ENCODE measurements around the gene CCNYL1. TPM values are rescaled to one million over a fixed set of nuclear protein-coding genes. Genes with fewer than 3 reads are reported as not detected.

CCNYL1 gene
- polyA plus RNA-seq, 3 donors = 4.1 to 10.6 (median 4.6) TPM

DNA sequence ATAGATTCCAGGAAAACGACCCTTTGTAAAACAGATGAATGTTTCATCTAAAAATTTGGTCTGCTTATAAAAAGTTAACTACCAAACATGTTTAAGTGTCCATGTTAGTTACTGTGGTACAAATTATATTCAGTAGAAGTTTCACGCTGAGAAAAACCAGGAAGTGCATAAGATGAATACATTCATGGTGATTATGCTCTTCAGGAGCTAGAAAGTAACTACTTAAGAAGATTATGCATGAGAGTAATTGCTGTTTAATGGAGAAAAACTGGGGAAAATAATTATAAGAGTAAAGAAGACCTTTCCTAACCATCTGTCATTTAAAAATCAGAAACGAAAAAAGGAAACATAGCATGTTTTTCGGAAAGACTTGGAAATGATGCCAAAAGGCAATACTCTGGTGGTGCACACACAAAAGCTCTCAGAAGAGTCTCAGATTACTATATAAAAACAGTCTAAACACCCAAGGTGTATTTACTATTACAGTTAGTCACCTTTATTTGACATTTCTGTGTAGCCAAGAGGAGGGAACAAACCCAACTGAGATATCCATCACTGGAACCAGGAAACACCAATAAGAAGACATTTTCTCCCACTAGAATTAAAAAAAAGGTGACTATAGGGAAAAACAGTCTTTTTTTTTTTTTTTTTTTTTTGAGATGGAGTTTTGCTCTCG is 47.4 kb upstream of the CCNYL1 start:
- no peaks in the 10 kb centered on the region for H3K36me3 Mint-ChIP-seq
- peak overlapping the region in 2 of 7 donors; percentile 14 to 54 for H3K27ac Mint-ChIP-seq
- Histone ChIP-seq H3K36me3 (replicated peaks in 1 of 2; ENCODE audit: control insufficient read depth in 1 of 2, insufficient read depth in 2 of 2, low read length in 2 of 2) (no peaks in the 10 kb centered on the region), H3K4me2 (replicated peaks; ENCODE audit: extremely low read depth, low read length, poor library complexity, severe bottlenecking) (no peak overlapping the region), H3K27ac (ENCODE audit: low read depth in 1 of 2, low read length in 2 of 2) (no peak overlapping the region), H3K9ac (ENCODE audit: insufficient read depth, low read length, poor library complexity, severe bottlenecking) (no peak overlapping the region), H4K20me1 (ENCODE audit: insufficient read depth, low read length) (no peaks in the 10 kb centered on the region), H2AFZ (ENCODE audit: insufficient read depth, low read depth, low read length, poor library complexity, severe bottlenecking) (no peak overlapping the region), H3K4me1 (ENCODE audit: control insufficient read depth in 1 of 2, insufficient read depth in 2 of 2, low read length in 2 of 2) (peaks cover 11% of the 10 kb centered on the region in 2 donors), H3K79me2 (ENCODE audit: insufficient read depth, low read length) (no peaks in the 10 kb centered on the region), H3K9me3 (replicated peaks in 1 of 2; ENCODE audit: control insufficient read depth in 1 of 2, insufficient read depth in 1 of 2, low read length in 2 of 2) (no peaks in the 10 kb centered on the region), H3K4me3 (replicated peaks in 1 of 3; ENCODE audit: low read depth in 2 of 3, low read length in 3 of 3) (no peak overlapping the region), H3K27me3 (ENCODE audit: control insufficient read depth in 2 of 2, insufficient read depth in 2 of 2, low read length in 2 of 2) (no peaks in the 10 kb centered on the region)
- no peak overlapping the region for H3K4me3 Mint-ChIP-seq
- no CpG with 5 or more reads among the region's 5 CpGs for WGBS (ENCODE audit: insufficient coverage)
- peaks cover 0 to 2% (median 0%) of the 10 kb centered on the region in 7 donors for H3K9me3 Mint-ChIP-seq
- H3K27me3 Mint-ChIP-seq (ENCODE audit: low read depth in 3 of 3) = peaks cover 0 to 3% (median 0%) of the 10 kb centered on the region in 3 donors
- peaks cover 20% of the 10 kb centered on the region for H3K4me1 Mint-ChIP-seq
- no peak for DNase-seq
- TF ChIP-seq, protein P1, sequence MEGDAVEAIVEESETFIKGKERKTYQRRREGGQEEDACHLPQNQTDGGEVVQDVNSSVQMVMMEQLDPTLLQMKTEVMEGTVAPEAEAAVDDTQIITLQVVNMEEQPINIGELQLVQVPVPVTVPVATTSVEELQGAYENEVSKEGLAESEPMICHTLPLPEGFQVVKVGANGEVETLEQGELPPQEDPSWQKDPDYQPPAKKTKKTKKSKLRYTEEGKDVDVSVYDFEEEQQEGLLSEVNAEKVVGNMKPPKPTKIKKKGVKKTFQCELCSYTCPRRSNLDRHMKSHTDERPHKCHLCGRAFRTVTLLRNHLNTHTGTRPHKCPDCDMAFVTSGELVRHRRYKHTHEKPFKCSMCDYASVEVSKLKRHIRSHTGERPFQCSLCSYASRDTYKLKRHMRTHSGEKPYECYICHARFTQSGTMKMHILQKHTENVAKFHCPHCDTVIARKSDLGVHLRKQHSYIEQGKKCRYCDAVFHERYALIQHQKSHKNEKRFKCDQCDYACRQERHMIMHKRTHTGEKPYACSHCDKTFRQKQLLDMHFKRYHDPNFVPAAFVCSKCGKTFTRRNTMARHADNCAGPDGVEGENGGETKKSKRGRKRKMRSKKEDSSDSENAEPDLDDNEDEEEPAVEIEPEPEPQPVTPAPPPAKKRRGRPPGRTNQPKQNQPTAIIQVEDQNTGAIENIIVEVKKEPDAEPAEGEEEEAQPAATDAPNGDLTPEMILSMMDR (IDR thresholded peaks at IDR 0.05) = no peak
- intact Hi-C loops (cut with micrococcal nuclease) = loop anchor here in 1 of 2 donors (5.0 kb wide), 2 partner anchors 37 to 48 kb away; partner anchors contain the start of genes CCNYL1 and METTL21A

DNA sequence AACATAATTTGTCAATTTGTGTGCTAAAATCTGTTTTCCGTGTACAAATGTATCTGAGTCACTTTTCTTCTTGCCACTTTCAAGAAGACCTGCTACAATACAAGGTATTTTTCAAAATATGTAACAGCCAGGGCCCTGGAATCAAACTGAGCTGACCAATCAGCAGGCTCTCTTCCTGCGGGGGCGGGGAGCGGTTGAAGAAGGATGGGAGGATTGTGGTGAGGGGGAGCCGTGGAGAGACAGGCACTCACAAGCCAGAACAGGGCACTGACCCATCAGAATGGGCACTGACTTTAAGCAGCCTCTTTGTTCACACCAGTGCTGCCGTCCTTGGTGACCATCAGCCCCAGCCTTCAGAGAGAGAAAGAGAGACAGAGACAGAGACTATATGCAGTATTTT is 40.6 kb upstream of the CCNYL1 start:
- no peak overlapping the region for H2AFZ ChIP-seq (ENCODE audit: insufficient read depth, low read depth, low read length, poor library complexity, severe bottlenecking)
- 100% methylated on average over 2 of the region's 6 CpGs for WGBS (ENCODE audit: insufficient coverage)
- peak overlapping the region in 1 of 7 donors; percentile 35 for H3K27ac Mint-ChIP-seq
- H3K79me2 ChIP-seq (ENCODE audit: insufficient read depth, low read length) = no peaks in the 10 kb centered on the region
- TF ChIP-seq, protein P1 (IDR thresholded peaks at IDR 0.05) = no peak
- no peak overlapping the region for H3K4me2 ChIP-seq (replicated peaks; ENCODE audit: extremely low read depth, low read length, poor library complexity, severe bottlenecking)
- H3K27me3 ChIP-seq (ENCODE audit: control insufficient read depth in 2 of 2, insufficient read depth in 2 of 2, low read length in 2 of 2) = no peaks in the 10 kb centered on the region
- intact Hi-C loops (cut with micrococcal nuclease) = no loop called here
- H3K9me3 ChIP-seq (replicated peaks in 1 of 2; ENCODE audit: control insufficient read depth in 1 of 2, insufficient read depth in 1 of 2, low read length in 2 of 2) = no peaks in the 10 kb centered on the region
- H3K27me3 Mint-ChIP-seq (ENCODE audit: low read depth in 3 of 3) = peaks cover 0 to 1% (median 0%) of the 10 kb centered on the region in 3 donors
- no peak for DNase-seq
- no peak overlapping the region for H3K9ac ChIP-seq (ENCODE audit: insufficient read depth, low read length, poor library complexity, severe bottlenecking)
- peaks cover 10% of the 10 kb centered on the region for H3K4me1 Mint-ChIP-seq
- H3K4me3 ChIP-seq (replicated peaks in 1 of 3; ENCODE audit: low read depth in 2 of 3, low read length in 3 of 3) = no peak overlapping the region
- H3K36me3 ChIP-seq (replicated peaks in 1 of 2; ENCODE audit: control insufficient read depth in 1 of 2, insufficient read depth in 2 of 2, low read length in 2 of 2) = no peaks in the 10 kb centered on the region
- H3K9me3 Mint-ChIP-seq = no peaks in the 10 kb centered on the region
- no peaks in the 10 kb centered on the region for H3K36me3 Mint-ChIP-seq
- H3K4me3 Mint-ChIP-seq = no peak overlapping the region
- no peaks in the 10 kb centered on the region for H4K20me1 ChIP-seq (ENCODE audit: insufficient read depth, low read length)
- H3K27ac ChIP-seq (ENCODE audit: low read depth in 1 of 2, low read length in 2 of 2) = no peak overlapping the region
- H3K4me1 ChIP-seq (ENCODE audit: control insufficient read depth in 1 of 2, insufficient read depth in 2 of 2, low read length in 2 of 2) = peaks cover 0 to 3% of the 10 kb centered on the region in 2 donors
